ENCODE data around the gene ZFPL1.

- TF ChIP-seq, protein P1, sequence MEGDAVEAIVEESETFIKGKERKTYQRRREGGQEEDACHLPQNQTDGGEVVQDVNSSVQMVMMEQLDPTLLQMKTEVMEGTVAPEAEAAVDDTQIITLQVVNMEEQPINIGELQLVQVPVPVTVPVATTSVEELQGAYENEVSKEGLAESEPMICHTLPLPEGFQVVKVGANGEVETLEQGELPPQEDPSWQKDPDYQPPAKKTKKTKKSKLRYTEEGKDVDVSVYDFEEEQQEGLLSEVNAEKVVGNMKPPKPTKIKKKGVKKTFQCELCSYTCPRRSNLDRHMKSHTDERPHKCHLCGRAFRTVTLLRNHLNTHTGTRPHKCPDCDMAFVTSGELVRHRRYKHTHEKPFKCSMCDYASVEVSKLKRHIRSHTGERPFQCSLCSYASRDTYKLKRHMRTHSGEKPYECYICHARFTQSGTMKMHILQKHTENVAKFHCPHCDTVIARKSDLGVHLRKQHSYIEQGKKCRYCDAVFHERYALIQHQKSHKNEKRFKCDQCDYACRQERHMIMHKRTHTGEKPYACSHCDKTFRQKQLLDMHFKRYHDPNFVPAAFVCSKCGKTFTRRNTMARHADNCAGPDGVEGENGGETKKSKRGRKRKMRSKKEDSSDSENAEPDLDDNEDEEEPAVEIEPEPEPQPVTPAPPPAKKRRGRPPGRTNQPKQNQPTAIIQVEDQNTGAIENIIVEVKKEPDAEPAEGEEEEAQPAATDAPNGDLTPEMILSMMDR (IDR thresholded peaks at IDR 0.05): no peak
- TF ChIP-seq POLR2A (IDR thresholded peaks at IDR 0.05): no peak
Observed at GRCh38 chr11:65071907-65072630, 12.0 kb upstream of the ZFPL1 start.

All from heart left ventricle (tissue), 13 donors.